ENCODE measurements around the gene FHIT.

FHIT gene

DNA sequence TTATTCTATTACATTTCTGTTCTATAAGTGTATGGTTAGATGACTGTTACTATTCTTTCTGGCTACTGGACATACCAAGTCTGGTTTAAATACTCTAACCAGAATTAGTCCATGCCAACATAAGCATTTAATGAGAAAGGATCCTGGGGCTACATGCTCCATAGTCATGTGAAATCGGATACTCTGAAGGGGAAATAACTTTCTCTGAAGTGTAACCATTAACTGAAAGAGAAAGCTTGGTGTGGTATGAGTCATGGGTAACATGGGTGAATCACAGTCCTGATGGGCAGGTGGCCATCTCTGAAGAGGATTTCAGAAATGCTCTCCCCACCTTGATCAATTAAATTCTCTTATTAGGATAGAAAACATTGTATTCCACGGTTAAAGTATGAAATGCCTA, 69.4 kb downstream of the FHIT start:
- TF ChIP-seq, protein P1, sequence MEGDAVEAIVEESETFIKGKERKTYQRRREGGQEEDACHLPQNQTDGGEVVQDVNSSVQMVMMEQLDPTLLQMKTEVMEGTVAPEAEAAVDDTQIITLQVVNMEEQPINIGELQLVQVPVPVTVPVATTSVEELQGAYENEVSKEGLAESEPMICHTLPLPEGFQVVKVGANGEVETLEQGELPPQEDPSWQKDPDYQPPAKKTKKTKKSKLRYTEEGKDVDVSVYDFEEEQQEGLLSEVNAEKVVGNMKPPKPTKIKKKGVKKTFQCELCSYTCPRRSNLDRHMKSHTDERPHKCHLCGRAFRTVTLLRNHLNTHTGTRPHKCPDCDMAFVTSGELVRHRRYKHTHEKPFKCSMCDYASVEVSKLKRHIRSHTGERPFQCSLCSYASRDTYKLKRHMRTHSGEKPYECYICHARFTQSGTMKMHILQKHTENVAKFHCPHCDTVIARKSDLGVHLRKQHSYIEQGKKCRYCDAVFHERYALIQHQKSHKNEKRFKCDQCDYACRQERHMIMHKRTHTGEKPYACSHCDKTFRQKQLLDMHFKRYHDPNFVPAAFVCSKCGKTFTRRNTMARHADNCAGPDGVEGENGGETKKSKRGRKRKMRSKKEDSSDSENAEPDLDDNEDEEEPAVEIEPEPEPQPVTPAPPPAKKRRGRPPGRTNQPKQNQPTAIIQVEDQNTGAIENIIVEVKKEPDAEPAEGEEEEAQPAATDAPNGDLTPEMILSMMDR (IDR thresholded peaks at IDR 0.05; ENCODE audit: borderline replicate concordance, control extremely low read depth, extremely low read depth, insufficient read depth, missing control alignments) = no peak
- in situ Hi-C loops (cut with MboI; ENCODE audit: low sequenced_read_pairs, unreplicated experiment) = no loop called here
- DNase-seq (ENCODE audit: low spot score) = peak; percentile 64

DNA sequence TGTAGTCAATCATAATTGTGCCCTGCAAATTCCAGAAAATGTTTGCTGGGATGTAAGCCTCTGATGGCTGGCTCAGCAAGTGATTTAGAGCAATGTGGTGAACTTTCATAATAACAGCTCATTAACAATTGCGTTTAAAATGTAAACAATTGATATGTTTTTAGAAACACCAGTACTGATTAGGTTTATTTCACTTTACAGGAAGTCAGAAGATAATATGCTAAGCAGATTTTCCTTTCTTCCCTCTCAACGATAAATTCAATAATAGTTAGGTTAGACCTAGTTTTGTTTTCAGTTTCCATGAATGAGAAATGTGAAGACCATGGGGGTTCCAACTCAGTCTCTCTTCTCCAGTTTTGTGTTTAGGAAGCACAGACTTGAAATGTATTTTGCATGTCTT, 71.0 kb downstream of the FHIT start:
- in situ Hi-C loops (cut with MboI; ENCODE audit: low sequenced_read_pairs, unreplicated experiment) = no loop called here
- TF ChIP-seq, protein P1 (IDR thresholded peaks at IDR 0.05; ENCODE audit: borderline replicate concordance, control extremely low read depth, extremely low read depth, insufficient read depth, missing control alignments) = no peak
- DNase-seq (ENCODE audit: low spot score) = no peak

GRCh38 chr3:61178167-61178566, 73.1 kb downstream of the FHIT start:
- TF ChIP-seq, protein P1 (IDR thresholded peaks at IDR 0.05; ENCODE audit: borderline replicate concordance, control extremely low read depth, extremely low read depth, insufficient read depth, missing control alignments) = no peak
- no peak for DNase-seq (ENCODE audit: low spot score)
- in situ Hi-C loops (cut with MboI; ENCODE audit: low sequenced_read_pairs, unreplicated experiment) = no loop called here

DNA sequence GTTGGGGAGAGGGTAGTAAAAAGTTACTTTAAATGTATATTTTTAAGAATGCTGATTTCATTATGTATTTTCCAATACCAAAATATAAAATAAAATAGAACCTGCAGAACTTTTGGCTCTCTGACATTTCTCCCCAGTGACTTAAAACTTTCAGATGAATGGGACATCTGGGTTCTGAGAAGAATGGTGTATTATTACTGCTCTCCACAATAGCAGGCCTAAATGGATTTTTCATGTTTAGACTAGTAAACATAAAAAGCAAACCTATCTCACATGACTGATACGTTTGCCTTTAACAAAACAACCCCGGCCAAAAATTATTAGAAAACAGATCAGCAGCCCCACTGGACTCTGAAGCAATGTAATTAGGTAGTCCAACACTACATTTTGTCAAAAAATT, 73.8 kb downstream of the FHIT start:
- TF ChIP-seq, protein P1 (IDR thresholded peaks at IDR 0.05; ENCODE audit: borderline replicate concordance, control extremely low read depth, extremely low read depth, insufficient read depth, missing control alignments) = no peak
- no peak for DNase-seq (ENCODE audit: low spot score)
- in situ Hi-C loops (cut with MboI; ENCODE audit: low sequenced_read_pairs, unreplicated experiment) = no loop called here

DNA sequence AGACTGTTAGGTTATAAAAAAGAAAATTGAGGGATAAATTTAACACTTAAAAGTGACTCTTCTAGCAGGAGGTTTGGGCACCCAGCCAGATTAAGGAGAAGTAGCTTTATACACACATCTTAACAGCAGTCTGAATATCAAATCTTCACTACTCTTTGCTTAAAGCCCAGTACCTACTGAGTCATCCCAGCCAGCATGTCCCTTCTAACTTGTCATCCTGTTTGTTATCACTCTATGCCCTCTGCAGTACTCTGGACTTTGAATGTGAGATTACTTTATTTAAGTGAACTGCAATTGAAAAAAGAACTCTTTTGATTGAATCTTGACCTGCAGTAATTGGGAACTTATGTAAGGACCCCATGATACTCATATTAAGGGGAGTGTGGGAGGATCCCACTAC, 77.6 kb downstream of the FHIT start:
- DNase-seq (ENCODE audit: low spot score) = no peak
- in situ Hi-C loops (cut with MboI; ENCODE audit: low sequenced_read_pairs, unreplicated experiment) = no loop called here
- TF ChIP-seq, protein P1 (IDR thresholded peaks at IDR 0.05; ENCODE audit: borderline replicate concordance, control extremely low read depth, extremely low read depth, insufficient read depth, missing control alignments) = no peak

GRCh38 chr3:61172684-61173083, 78.6 kb downstream of the FHIT start:
- in situ Hi-C loops (cut with MboI; ENCODE audit: low sequenced_read_pairs, unreplicated experiment) = no loop called here
- TF ChIP-seq, protein P1 (IDR thresholded peaks at IDR 0.05; ENCODE audit: borderline replicate concordance, control extremely low read depth, extremely low read depth, insufficient read depth, missing control alignments) = peak; percentile 11
- peak; percentile 17 for DNase-seq (ENCODE audit: low spot score)

GRCh38 chr3:61172203-61172602, 79.0 kb downstream of the FHIT start:
- no peak for DNase-seq (ENCODE audit: low spot score)
- in situ Hi-C loops (cut with MboI; ENCODE audit: low sequenced_read_pairs, unreplicated experiment) = no loop called here

More at GRCh38 chr3:61172203-61172602, 79.0 kb downstream of the FHIT start:
- TF ChIP-seq, protein P1 (IDR thresholded peaks at IDR 0.05; ENCODE audit: borderline replicate concordance, control extremely low read depth, extremely low read depth, insufficient read depth, missing control alignments) = no peak
